ENCODE data around the gene OSGIN1. TPM values are rescaled to one million over a fixed set of nuclear protein-coding genes. Genes with fewer than 3 reads are reported as not detected.
A peak's percentile ranks its signal among the peaks of the same experiment; 100 is the strongest.
"Not testable (repeated sequence)": the region's sequence is repeated elsewhere in the genome, so short reads cannot be mapped to it uniquely, and the experiment has no call there.

Gene OSGIN1
- polyA plus RNA-seq, 10 donors: 0.14 to 1.1 (median 0.47) TPM

DNA sequence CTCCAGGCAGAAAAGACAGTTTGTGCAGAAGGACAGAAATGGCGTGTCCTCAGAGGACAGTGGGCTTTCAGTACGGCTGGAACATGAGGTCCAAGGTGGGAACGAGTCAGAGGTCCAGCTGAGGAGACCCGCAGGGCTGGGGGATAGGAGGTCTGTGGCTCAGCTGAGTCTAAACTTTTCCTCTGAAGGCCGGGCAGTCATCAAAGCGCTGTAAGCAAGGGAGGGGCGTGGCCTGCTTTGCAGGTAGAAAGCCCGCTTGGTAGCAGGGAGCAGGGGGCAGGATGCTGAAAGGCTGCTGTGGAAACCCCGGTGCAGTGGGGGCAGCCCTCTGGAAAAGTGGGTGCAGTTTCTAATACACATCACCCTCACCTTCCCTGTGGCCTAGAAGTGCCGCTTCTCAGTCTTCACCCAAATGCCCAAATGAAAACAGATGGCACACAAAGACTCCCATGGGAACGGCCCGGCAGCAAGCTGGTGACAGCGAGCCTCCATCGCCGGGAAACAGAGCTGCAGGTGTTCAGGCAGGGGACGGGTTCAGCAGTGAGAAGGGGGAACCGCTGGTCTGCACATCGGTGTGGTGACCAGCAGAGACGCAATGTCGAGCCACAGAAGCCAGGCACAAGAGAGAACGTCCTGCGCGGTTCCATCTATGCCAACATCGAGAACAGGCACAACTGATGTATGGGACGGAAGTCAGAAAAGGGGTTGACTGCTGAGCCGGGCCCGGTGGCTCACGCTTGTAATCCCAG, 12.2 kb upstream of the OSGIN1 start:
- DNase-seq: no peak

GRCh38 chr16:83941546-83941945, 11.5 kb upstream of the OSGIN1 start:
- not testable (repeated sequence) for DNase-seq

GRCh38 chr16:83942074-83942473, 11.0 kb upstream of the OSGIN1 start:
- no peak for DNase-seq

DNA sequence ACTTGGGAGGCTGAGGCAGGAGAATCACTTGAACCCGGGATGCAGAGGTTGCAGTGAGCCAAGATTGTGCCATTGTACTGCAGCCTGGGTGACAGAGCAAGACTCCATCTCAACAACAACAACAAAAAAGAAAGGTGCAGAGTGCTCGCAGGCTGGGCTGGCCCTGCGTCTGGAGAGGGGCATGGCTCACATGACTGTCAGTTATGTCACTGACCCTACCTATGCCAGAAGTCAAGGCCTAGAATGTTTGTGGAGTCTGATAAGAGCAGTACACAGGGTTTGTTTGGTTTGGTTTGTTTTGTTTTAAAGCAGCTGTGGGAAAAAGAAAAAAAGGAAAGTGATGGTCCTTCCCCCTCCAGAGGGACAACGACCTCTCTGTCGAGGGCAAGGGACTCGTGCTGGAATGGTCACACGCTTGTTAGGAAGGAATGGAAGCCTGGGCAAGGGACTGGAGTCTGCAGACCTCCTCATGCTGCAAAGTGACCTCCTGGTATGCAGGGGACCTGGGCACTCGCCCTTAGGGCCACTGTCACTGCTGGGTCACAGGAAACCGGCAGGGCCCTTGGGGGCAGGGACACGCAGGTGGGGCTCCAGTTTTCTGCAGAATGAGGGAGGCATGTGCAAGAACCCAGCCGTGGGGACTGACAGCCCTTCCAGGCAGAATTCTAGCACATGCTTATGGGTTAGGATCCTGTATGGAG, 10.1 kb upstream of the OSGIN1 start:
- DNase-seq: no peak

- no peak for DNase-seq
Measured at GRCh38 chr16:83943516-83944050, 9.5 kb upstream of the OSGIN1 start.

DNA sequence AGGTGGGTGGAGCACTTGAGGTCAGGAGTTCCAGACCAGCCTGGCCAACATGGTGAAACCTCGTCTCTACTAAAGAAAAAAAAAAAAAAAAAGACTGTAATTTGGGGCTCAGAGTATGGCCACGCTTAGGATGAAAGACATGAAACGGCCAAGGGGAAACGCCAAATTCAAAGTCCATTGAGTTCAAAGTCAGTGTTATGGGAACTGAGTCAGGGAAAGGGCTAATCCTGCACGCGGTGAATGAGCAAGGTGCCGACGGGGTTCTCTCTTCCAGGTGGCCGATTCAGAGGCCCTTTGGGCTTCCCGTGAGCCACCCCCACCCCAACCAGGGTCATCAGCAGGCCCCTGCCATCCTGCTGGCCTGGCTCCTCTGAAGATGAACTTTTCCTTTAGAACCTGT, 7.5 kb upstream of the OSGIN1 start:
- no peak for DNase-seq

DNA sequence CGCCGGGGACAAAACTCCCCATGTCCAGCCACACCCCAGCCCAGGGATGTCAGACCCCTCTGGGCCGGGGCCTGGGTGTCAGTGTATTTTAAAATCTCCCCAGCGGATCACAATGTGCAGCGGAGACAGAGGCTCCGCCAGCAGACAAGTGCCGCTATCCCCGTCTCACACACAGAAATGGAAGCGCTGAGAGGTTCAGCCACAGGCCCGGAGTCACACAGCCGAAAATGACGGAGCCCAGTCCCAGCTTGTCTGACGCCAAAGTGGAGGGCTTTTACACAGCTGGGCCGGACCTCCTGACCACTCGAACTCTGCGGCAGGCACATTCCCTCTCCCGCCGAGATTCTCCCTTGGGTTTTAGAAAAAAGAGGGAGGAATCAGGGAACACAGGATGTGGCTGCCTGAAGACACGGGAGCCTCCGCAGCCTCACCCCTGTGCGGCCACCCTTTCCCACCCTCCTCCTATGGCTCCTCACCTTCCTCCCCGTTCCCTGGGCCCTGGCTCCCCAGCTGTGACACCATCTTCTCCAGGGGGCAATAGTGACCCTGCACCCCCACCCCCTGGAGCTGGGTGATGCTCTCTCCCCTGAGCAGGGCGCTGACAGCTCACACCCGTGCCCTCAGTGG, 6.8 kb upstream of the OSGIN1 start:
- DNase-seq: no peak

DNA sequence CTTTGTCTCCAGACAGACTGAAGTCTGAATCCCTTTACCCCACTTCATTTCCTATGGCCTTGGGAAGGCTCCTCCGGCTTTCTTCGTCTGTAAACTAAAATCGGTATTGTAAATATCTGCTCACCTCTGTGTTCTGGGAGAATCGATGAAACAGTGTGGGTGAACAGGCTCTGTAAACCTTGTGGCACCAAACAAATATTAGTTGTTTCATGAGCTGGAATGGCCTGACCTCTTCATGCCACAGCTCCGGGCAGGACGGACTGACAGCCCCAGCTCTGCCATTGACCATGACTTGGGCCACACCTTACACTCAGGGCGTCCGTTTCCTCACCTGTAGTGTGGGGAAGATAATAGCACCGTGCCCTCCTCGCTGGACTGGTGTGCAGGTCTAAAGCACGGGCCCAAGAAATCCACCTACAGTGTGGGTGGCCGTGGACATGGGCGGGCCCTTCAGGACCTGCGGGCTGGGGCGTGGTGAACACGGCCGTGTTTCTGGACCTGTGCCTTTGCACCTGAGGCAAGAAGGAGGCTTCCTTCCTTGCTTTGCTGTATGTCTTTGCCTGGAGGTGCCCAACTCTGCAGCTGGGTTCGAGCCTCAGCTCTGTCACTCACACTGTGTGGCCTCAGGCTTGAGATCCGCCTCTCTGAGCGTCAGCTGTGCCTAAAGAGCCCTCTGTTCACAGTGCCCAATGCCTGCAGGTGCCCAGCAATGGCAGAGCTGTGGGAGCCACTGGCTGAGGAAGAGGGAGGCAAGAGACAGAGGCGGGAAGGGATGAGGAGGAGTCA, 6.1 kb upstream of the OSGIN1 start:
- no peak for DNase-seq

- no peak for DNase-seq
Measured at GRCh38 chr16:83947642-83948234, 5.3 kb upstream of the OSGIN1 start.

DNA sequence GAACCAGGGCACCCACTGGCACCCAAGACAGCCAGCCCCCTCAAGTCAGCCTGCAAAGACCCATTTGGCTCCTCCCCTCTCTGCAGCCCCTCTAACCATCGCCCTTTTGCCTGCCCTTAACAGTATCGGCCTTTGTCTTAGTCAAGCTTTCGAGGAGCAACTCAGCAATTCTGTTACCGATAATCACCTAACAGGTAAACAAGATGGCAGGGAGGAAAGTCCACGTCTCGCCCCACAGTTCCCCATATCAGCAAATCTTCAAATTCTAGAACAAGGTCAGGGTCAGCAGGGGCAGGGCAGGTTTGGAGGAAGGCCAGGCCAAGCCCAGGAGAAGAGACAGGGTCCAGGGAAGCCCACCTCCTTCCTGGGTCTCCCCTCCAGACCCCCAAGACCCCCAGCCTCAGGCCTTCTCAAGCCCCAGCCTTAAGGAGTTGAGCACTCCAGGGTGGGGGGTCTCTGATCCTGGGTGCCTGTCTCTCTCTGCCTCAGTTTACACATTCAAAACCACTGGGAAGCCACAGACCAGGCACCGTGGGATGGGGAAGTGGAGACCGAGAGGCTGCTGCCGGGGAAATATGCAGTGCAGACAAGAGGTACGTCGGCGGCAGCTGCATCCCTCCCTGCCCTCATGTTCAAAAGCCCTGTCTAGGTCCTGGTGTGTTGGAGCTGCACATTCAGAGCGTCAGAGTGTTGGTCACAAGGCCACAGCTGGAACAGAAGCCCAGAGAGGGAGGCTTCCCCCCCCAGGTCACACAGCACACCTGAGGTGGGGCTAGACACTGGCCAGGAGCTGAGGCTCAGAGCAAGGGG, 3.9 kb upstream of the OSGIN1 start:
- DNase-seq: no peak

GRCh38 chr16:83949724-83950001, 3.4 kb upstream of the OSGIN1 start:
- DNase-seq: no peak

DNA sequence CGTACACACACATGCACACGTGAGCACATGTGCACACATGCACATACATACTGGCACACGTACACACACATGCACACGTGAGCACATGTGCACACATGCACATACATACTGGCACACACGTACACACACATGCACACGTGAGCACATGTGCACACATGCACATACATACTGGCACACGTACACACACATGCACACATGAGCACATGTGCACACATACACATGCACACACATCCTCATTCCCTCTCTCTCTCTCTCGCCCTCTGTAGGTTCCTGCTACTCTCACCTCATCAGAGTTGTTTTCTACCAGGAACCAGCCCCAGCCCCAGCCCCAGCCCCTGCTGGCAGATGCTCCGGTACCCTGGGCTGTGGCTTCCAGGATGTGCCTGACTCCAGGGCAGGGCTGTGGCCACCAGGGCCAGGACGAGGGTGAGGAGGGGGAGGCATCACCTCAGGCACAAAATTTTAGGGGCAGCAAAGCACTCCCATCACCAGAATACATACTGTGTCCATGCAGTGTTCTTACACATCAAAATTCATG, 2.1 kb upstream of the OSGIN1 start:
- DNase-seq: not testable (repeated sequence)

DNA sequence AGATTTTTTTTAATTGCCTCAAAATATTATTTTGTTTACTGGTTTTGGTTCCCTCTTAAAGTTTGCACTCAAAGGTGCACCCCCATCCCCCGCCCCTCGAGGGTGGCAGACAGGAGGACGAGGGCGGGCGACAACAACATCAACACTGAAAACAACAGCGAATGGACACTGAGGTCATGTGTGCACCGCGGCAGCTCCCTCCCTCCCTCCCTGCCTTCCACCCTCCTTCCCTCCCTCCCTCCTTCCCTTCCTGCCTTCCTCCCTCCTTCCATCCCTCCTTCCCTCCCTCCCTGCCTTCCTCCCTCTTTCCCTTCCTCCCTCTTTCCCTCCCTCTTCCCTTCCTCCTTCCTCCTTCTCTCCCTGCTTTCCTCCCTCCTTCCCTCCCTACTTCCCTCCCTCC, 1.5 kb upstream of the OSGIN1 start:
- DNase-seq: no peak

DNA sequence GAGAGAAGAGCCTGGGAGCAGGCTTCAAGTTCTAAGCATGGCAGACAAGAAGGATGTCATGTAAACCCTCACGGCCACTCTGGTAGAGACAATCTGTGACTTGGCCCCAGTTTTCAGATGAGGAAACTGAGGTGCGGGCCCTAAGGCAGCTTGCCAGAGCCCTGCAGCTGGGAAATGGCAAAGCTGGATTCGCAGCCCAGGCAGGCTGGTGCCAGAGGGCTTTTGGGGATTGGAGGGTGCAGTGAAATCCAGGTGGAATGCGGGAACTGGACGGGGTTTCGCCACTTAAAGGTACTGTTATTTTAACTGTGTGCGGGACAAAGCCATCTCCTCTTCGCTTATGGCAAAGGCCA, 477 bp upstream of the OSGIN1 start:
- DNase-seq: no peak

DNA sequence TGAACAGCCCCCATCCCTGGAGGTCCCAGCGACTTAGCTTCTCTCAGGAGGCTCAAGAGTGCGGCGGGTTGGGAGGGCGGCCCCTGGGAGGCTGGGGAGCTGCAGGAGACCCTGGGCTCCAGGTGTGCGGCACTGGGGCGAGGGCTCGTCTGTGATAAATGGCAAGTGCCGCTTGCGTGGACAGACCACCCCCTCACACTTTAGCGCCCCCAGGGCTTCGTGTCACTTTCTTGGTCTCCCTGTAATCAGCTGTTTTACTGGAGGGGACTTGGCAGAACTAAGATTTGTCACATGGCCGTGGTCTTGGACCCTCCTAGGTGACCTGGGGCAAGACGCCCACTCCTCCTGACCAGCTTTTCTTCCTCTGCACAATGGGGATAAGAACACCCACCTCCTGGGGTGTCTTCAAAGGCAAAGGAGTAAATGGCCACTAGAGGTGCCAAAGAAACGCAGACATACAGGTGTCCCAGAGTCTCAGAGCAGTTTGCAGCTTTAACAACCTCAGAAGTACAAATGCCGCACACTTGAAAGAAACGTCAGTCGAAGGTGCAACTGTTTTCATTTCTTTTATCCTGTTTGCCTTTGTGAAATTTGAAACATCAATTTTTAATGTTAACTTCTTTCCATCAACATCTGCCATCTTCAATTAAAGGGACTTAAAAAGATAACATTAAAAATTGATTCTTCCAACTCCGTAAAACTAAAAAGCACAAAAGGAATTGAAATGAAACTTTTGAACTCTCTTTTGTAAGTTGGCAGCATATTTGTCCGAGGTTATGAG, 946 bp downstream of the OSGIN1 start:
- peak in 1 of 3 donors; percentile 40 for DNase-seq

GRCh38 chr16:83954577-83955016, 1.6 kb downstream of the OSGIN1 start:
- DNase-seq: no peak

DNA sequence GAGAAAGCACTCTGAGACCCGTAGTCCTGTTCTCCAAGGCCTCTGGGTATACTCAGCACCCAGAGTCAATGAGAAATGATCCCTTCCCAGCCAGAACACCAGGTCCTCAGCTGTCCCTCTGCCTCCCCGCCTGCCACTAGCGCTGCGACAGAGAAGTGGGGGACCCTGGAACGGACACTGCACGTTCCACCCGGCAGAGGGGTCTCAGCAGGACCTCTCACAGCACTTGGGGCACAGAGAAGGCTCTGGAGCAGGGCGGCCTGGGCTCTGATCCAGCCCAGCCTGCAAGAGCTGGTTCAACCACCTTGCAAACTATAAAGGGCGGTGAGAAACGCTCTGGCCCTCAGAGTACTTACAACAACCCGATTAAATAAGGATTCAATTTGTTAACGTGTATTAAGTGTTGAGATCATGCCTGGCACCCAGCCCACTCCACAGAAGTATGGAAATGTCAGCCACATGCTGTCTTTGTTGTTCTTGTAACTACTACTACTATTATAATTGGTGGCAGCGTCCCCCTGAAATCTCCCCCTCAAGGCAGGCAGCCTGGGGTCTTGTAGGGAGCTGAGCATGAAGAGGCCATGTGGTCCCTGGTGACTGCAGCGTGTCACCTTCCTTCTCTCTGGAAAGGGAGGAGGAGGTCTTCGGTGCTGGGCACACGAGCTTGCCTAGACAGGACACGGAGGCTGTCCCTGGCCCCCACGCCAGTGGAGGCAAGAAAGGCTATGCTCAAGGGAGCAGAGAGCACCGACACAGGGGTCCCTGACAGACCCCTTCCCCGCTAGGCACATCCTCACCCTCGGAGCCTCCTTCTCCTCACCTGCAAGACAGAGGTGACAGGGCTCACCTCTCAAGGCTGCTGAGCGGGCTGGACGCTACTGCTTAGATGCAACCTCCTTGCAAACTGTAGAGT, 2.4 kb downstream of the OSGIN1 start:
- peak in 2 of 3 donors; percentile 49 to 68 for DNase-seq

Measured in muscle of back (tissue), 11 donors.